AG08396 (cell line): ENCODE measurements around the gene AFP.

ENCODE experiments used
- DNase-seq: peaks from one replicate; pipeline ENCODE4 v3.0.0; 2012; ENCODE audit warnings: low spot score, mixed read lengths

The AFP gene

DNA sequence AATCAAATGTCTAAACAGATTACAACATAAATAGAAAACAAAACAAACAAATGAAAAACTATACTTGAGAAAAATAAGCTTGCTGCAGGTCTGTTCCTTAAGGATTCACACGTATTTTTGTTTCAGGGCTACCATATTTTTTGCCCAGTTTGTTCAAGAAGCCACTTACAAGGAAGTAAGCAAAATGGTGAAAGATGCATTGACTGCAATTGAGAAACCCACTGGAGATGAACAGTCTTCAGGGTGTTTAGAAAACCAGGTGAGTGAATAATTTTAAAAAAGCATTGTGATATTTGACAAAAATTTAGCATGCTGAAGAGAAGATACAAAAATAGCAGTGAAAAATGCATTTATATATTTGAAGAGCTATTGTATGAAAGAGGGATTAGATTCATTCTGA, 2.0 kb downstream of the AFP start:
- no peak for DNase-seq

- DNase-seq = no peak
Observed at GRCh38 chr4:73438582-73439215, 2.7 kb downstream of the AFP start.

GRCh38 chr4:73439445-73439844, 3.4 kb downstream of the AFP start:
- DNase-seq = no peak

GRCh38 chr4:73439991-73440390, 4.0 kb downstream of the AFP start:
- DNase-seq = no peak

GRCh38 chr4:73440653-73441052, 4.6 kb downstream of the AFP start:
- DNase-seq = no peak

- DNase-seq = no peak
Observed at GRCh38 chr4:73442275-73442674, 6.3 kb downstream of the AFP start.

DNA sequence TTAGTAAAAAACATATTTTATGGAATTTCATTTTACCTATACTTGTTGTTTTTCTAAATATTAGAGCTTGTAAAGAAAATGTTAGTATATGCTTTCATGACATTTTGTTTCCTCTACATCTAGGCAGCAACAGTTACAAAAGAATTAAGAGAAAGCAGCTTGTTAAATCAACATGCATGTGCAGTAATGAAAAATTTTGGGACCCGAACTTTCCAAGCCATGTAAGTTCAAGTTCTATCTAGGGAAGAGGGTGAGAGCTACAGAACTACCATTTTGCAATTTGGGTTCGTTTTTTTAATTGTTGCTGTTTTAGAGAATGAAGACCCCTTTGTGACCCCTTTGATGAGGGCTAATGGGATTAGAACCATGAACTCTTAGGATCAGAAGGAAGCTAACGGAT, 7.2 kb downstream of the AFP start:
- DNase-seq = no peak

- no peak for DNase-seq
Observed at GRCh38 chr4:73445383-73446335, 9.6 kb downstream of the AFP start.

DNA sequence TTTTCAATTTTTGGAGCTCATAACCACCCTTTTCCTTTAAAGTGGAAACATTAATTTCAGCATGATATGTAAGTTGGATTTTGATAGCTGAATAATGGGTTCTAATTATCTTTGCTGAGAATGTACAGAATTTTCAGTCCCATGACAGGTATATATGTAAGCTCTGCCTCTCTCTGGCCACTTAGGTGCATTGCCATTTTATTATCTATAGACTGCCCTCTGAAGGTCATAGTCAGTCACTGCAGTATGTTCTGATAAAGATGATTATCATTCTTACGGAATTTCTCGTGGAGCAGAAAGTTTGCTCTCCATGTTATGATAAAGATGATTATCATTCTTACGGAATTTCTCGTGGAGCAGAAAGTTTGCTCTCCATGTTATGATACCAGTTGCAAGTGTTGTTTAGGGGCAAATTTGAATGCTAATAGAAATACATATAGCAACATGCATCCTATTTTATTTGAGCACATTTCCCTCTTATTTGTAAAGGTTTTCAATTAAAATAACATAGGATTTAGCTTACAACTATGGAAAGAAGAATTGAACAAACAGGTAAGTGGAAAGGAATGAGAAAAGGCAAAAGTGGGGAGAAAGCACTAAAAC, 10.4 kb downstream of the AFP start:
- DNase-seq = peak; percentile 28

DNA sequence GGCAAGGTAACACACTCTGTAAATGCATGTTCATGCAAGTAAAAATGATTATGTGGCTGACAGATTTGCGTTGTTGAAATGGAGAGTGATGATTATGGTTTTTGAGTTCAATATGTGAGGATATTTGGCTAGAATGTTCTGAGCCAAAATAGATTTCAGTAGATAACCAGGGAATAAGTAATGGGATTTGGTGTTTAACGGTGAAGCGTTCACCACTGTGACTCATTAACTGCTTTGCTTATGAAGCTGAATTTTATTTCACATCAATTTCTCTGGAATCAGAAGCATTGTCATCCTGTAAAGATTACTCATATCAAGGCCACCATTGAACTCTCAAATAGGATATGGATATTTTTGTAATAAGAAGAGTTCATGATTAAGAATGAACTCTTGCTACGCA, 11.7 kb downstream of the AFP start:
- DNase-seq = no peak

DNA sequence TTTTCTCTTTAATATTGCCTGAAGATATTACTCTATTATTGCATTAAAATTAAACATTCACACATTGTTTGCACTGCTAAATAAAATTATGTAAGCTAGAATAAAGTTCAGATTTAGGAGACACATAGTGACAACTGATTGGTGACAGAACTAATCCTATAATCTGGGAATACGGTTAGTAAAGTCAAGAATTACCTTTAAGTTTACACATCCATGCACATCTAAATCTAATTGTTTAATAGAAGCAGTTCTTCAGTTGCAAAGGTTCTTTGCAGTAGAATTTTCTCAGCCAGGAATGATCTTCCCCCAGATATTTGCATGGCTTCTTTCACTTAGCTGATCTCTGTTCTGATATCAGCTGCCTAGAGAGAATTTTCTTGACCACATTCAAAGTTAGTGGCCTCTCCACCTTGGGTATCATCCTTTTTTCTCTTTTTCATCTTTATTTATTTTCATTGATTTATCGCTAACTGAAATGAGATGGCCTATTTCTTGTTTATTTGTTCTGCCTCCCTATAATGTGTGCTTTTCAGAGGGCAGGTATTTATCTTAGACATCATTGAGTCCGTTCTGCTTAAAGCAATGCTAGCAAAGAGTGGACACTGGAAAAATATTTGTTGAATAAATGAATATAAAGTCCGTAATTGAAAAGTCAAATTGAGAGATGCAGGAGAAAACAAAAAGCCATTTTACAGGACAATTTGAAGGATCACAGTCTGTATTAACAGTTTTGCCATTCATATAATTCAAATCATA, 12.6 kb downstream of the AFP start:
- DNase-seq = no peak

GRCh38 chr4:73450398-73451004, 14.5 kb downstream of the AFP start:
- DNase-seq = peak; percentile 52

GRCh38 chr4:73451404-73451803, 15.4 kb downstream of the AFP start:
- peak; percentile 20 for DNase-seq

DNA sequence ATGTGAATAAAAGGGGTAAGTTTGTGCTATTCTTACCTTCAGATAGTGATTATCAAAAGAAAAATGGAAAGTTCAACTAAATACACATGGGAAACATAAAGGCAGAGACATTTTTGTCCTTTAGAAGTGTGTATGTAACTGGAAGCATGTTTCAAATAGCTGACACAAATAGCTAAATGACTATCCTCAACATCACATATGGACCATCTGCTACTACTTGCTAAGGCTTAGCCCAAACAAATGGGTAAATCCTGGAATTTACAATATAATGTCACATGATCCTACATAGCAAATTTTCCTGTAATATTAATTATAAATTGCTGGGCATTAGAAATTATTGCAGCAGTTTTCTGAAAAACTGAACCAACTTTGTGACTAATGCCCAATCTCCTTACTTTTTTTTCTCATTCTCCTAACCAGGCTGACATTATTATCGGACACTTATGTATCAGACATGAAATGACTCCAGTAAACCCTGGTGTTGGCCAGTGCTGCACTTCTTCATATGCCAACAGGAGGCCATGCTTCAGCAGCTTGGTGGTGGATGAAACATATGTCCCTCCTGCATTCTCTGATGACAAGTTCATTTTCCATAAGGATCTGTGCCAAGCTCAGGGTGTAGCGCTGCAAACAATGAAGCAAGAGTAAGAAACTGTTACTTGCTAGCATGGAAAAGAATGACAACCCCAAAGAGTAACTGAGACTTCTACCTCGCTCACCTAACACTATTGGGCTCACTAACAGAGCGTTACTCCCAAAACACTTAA, 16.1 kb downstream of the AFP start:
- DNase-seq = no peak

GRCh38 chr4:73452953-73453700, 17.1 kb downstream of the AFP start:
- DNase-seq = no peak

- no peak for DNase-seq
Observed at GRCh38 chr4:73453701-73454005, 17.6 kb downstream of the AFP start.

- no peak for DNase-seq
Observed at GRCh38 chr4:73454920-73455319, 18.9 kb downstream of the AFP start.

- DNase-seq = no peak
Observed at GRCh38 chr4:73456177-73457022, 20.4 kb downstream of the AFP start.

DNA sequence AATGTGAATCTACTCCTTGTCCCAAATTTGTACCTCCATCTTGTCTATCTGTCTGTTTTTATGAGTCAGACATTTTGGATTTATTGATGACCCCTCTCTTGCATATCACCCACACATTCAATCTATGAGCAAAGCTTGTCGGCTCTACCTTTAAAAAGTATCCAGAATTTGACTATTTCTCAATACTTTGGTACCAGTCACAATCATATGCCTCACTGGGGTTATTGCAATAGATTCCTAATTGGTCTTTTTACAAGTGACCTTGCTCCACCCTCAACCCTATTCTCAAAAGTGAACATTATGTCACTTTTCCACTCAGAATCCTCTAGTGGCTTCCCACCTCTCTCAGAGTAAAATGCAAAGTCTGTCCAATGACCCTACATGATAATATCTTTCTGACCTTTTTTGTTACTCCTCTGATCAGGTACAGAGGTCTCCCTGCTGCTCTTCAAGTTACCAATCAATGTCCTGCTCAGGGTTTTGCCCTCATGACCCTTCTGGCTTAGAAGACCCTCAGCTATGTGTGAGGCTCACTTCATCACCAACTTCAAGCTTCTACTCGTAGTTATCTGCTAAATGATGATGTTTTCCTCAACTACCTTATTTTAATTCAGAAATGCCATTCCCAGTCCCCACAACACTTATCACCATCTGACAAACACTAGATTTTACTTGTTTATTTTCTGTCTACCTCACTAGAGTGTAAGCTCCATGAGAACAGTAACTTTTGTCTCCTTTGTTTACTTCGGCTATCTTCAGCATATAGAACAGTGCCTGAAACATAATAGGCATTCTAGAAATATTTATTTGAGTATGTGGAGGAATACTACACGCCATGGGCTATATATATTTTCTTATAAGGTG, 22.4 kb downstream of the AFP start:
- no peak for DNase-seq
